BE2C (cell line): Measurements from ENCODE around the gene E4F1.

ENCODE experiments used
- DNase-seq: peaks from one replicate; pipeline ENCODE4 v3.0.0-alpha.2; 2020
- H3K27me3 ChIP-seq: fragments of 250-450 bp; sonication (Bioruptor Pico); 2 replicates; pipeline ENCODE4 v1.5.1; 2020; ENCODE audit warnings: mild to moderate bottlenecking
- H3K36me3 ChIP-seq: fragments of 250-450 bp; sonication (Bioruptor Pico); 2 replicates; pipeline ENCODE4 v1.5.1; 2020; ENCODE audit warnings: mild to moderate bottlenecking
- H3K4me1 ChIP-seq: fragments of 250-450 bp; sonication (Bioruptor Pico); 2 replicates; pipeline ENCODE4 v1.5.1; 2020
- H3K4me3 ChIP-seq: 2 replicates; pipeline ENCODE4 v1.5.1; 2011; ENCODE audit warnings: low read depth, low read length
- H3K9me3 ChIP-seq: fragments of 250-450 bp; sonication (Bioruptor Pico); 2 replicates; pipeline ENCODE4 v1.5.1; 2020
- CTCF ChIP-seq: IDR thresholded peaks from 2 replicates; pipeline ENCODE4 v1.5.1; 2012; ENCODE audit warnings: mild to moderate bottlenecking, low read depth, low read length

Gene E4F1

GRCh38 chr16:2229632-2230250, 6.3 kb downstream of the E4F1 start:
- peaks cover 63% of the 10 kb centered on the region for H3K36me3 ChIP-seq
- H3K4me3 ChIP-seq, result no peak overlapping the region

GRCh38 chr16:2230376-2230775, 7.0 kb downstream of the E4F1 start:
- Histone ChIP-seq H3K9me3 (no peaks in the 10 kb centered on the region), H3K36me3 (peaks cover 70% of the 10 kb centered on the region), H3K27me3 (no peaks in the 10 kb centered on the region), H3K4me1 (no peaks in the 10 kb centered on the region), H3K4me3 (no peak overlapping the region)
- DNase-seq, result no peak
- TF ChIP-seq CTCF, result no peak

More at GRCh38 chr16:2229632-2230250, 6.3 kb downstream of the E4F1 start:
- TF ChIP-seq CTCF, result no peak
- Histone ChIP-seq H3K9me3 (no peaks in the 10 kb centered on the region), H3K27me3 (no peaks in the 10 kb centered on the region), H3K4me1 (no peaks in the 10 kb centered on the region)
- DNase-seq, result no peak

GRCh38 chr16:2231016-2231931, 7.9 kb downstream of the E4F1 start:
- H3K27me3 ChIP-seq, result no peaks in the 10 kb centered on the region
- no peak for TF ChIP-seq CTCF
- no peaks in the 10 kb centered on the region for H3K4me1 ChIP-seq
- no peaks in the 10 kb centered on the region for H3K9me3 ChIP-seq
- no peak for DNase-seq
- H3K36me3 ChIP-seq, result peaks cover 74% of the 10 kb centered on the region
- no peak overlapping the region for H3K4me3 ChIP-seq

GRCh38 chr16:2232094-2232990, 9.0 kb downstream of the E4F1 start:
- no peaks in the 10 kb centered on the region for H3K4me1 ChIP-seq
- no peak overlapping the region for H3K4me3 ChIP-seq
- no peak for TF ChIP-seq CTCF
- no peak for DNase-seq
- H3K36me3 ChIP-seq, result peaks cover 71% of the 10 kb centered on the region
- no peaks in the 10 kb centered on the region for H3K9me3 ChIP-seq
- H3K27me3 ChIP-seq, result no peaks in the 10 kb centered on the region

GRCh38 chr16:2233046-2233775, 9.8 kb downstream of the E4F1 start:
- no peak overlapping the region for H3K4me3 ChIP-seq

More at GRCh38 chr16:2233046-2233775, 9.8 kb downstream of the E4F1 start:
- no peak for TF ChIP-seq CTCF
- Histone ChIP-seq H3K4me1 (no peaks in the 10 kb centered on the region), H3K27me3 (no peaks in the 10 kb centered on the region), H3K36me3 (peaks cover 70% of the 10 kb centered on the region), H3K9me3 (no peaks in the 10 kb centered on the region)
- DNase-seq, result no peak
